CD4-positive, alpha-beta T cell (primary cell): ENCODE data around the gene LEFTY2. TPM values are rescaled to one million over a fixed set of nuclear protein-coding genes. Genes with fewer than 3 reads are reported as not detected.
A peak's percentile ranks its signal among the peaks of the same experiment; 100 is the strongest.
"Not testable (repeated sequence)": the region's sequence is repeated elsewhere in the genome, so short reads cannot be mapped to it uniquely, and the experiment has no call there.

Experiments used
- ATAC-seq: fragments of 200-7000 bp; cut with Tn5 transposase; one replicate; pipeline ENCODE4 v1.10.0; 2022; ENCODE audit warnings: mild to moderate bottlenecking; ENCODE audit not compliant: poor library complexity
- CTCF ChIA-PET: fragments of 350-600 bp; sonication (Branson Sonifier 250); formaldehyde crosslinking; loops from one replicate; lab custom pipeline; 2021; ENCODE audit warnings: antibody characterized with exemption, inconsistent platforms; lab: Charles Lee
- POLR2A ChIA-PET: fragments of 350-600 bp; sonication (Branson Sonifier 250); formaldehyde crosslinking; loops from one replicate; lab custom pipeline; 2021; ENCODE audit warnings: antibody characterized with exemption, inconsistent platforms; lab: Charles Lee
- DNase-seq, 14 experiments: peaks; one replicate each; pipeline ENCODE4 v3.0.0-alpha.2; 2013 to 2020; ENCODE audit warnings: mixed read lengths in 2 of 14
- H3K27ac ChIP-seq, 2 donors: one replicate each; pipeline versions ENCODE4 v1.5.1 to v1.7.0; 2013; ENCODE audit warnings: low read length in 2 of 2, low read depth in 1 of 2, mild to moderate bottlenecking in 1 of 2
- H3K27me3 ChIP-seq, 2 experiments: 1 replicate in 1 of 2; 2 replicates in 1 of 2; pipeline versions ENCODE4 v1.6.1 to v1.7.0; 2013; ENCODE audit warnings: low read length in 2 of 2, control low read depth in 1 of 2, mild to moderate bottlenecking in 1 of 2, moderate library complexity in 1 of 2; ENCODE audit not compliant: insufficient read depth in 2 of 2, control insufficient read depth in 1 of 2
- H3K36me3 ChIP-seq: one replicate; pipeline ENCODE4 v1.6.1; 2013; ENCODE audit warnings: low read length, control low read depth; ENCODE audit not compliant: insufficient read depth
- H3K4me1 ChIP-seq: one replicate; pipeline ENCODE4 v1.6.1; 2013; ENCODE audit warnings: low read length, control low read depth; ENCODE audit not compliant: insufficient read depth
- H3K4me3 ChIP-seq: one replicate; pipeline ENCODE4 v1.5.1; 2013; ENCODE audit warnings: mild to moderate bottlenecking, low read length, moderate library complexity
- H3K9me3 ChIP-seq, 2 experiments: 1 replicate in 1 of 2; 2 replicates in 1 of 2; pipeline versions ENCODE4 v1.6.1 to v1.7.0; 2013; ENCODE audit warnings: low read length in 2 of 2, mild to moderate bottlenecking in 2 of 2, control low read depth in 1 of 2, moderate library complexity in 1 of 2; ENCODE audit not compliant: control insufficient read depth in 1 of 2, insufficient read depth in 1 of 2
- H3K27ac Mint-ChIP-seq: one replicate; pipeline ENCODE4 v1.8.0; 2020; ENCODE audit warnings: mixed read lengths
- H3K27me3 Mint-ChIP-seq: one replicate; pipeline ENCODE4 v1.8.0; 2021; ENCODE audit warnings: mixed read lengths
- H3K36me3 Mint-ChIP-seq: one replicate; pipeline ENCODE4 v1.8.0; 2021; ENCODE audit warnings: low read depth, mixed read lengths
- H3K4me1 Mint-ChIP-seq: one replicate; pipeline ENCODE4 v1.8.0; 2021; ENCODE audit warnings: low read depth, mixed read lengths
- H3K4me3 Mint-ChIP-seq: one replicate; pipeline ENCODE4 v1.8.0; 2020; ENCODE audit warnings: mild to moderate bottlenecking, mixed read lengths
- H3K9me3 Mint-ChIP-seq: one replicate; pipeline ENCODE4 v1.8.0; 2020; ENCODE audit warnings: mixed read lengths
- intact Hi-C, 2 experiments: fragments of 100-400 bp; cut with DNase I in 1 of 2; cut with micrococcal nuclease in 1 of 2; formaldehyde crosslinking; loops; one replicate each; pipeline versions ENCODE4 v1.15.1 to v1.9.0; 2023 to 2025; cut with DNase I, micrococcal nuclease
- total RNA-seq, 174 experiments: library from RNA in 2 of 174; stranded (reverse) in 2 of 174; gene quantifications; one replicate each; pipeline ENCODE4 v1.2.3 and lab custom pipeline; 2021 to 2026
- TF ChIP-seq, protein P1 (sequence below): fragments of 200-600 bp; IDR thresholded peaks from one replicate; pipeline ENCODE4 v1.8.0; 2022; ENCODE audit warnings: antibody characterized with exemption, mild to moderate bottlenecking

The LEFTY2 gene
- total RNA-seq, 2 experiments from 2014 or later, result not detected

- TF ChIP-seq, protein P1, sequence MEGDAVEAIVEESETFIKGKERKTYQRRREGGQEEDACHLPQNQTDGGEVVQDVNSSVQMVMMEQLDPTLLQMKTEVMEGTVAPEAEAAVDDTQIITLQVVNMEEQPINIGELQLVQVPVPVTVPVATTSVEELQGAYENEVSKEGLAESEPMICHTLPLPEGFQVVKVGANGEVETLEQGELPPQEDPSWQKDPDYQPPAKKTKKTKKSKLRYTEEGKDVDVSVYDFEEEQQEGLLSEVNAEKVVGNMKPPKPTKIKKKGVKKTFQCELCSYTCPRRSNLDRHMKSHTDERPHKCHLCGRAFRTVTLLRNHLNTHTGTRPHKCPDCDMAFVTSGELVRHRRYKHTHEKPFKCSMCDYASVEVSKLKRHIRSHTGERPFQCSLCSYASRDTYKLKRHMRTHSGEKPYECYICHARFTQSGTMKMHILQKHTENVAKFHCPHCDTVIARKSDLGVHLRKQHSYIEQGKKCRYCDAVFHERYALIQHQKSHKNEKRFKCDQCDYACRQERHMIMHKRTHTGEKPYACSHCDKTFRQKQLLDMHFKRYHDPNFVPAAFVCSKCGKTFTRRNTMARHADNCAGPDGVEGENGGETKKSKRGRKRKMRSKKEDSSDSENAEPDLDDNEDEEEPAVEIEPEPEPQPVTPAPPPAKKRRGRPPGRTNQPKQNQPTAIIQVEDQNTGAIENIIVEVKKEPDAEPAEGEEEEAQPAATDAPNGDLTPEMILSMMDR, result no peak
- H3K27me3 ChIP-seq, result no peaks in the 10 kb centered on the region
- peaks cover 23% of the 10 kb centered on the region for H3K4me1 Mint-ChIP-seq
- CTCF ChIA-PET, result no interaction called here
- peaks cover 23% of the 10 kb centered on the region for H3K4me1 ChIP-seq
- H3K27ac ChIP-seq, result no peak within 1 kb of the TSS
- H3K27me3 Mint-ChIP-seq, result no peaks in the 10 kb centered on the region
- H3K4me3 ChIP-seq, result no peak within 1 kb of the TSS
- intact Hi-C loops, result loop anchor here in 1 of 2 experiments (10.0 kb wide), 1 partner anchor 176 kb away; the partner anchor contains the start of gene H3-3A
- no peak for DNase-seq
- H3K27ac Mint-ChIP-seq, result no peak within 1 kb of the TSS
- no peak for ATAC-seq
- POLR2A ChIA-PET, result interaction anchor here (1.1 to 13.8 kb wide), 5 partner anchors 9 to 101 kb away, joined by 3 to 427 read pairs (median 3); partner anchors contain the start of genes PYCR2 and TMEM63A
- no peaks in the 10 kb centered on the region for H3K9me3 ChIP-seq
- no peaks in the 10 kb centered on the region for H3K9me3 Mint-ChIP-seq
- no peaks in the 10 kb centered on the region for H3K36me3 Mint-ChIP-seq
- peak within 1 kb of the TSS; percentile 34 for H3K4me3 Mint-ChIP-seq
- H3K36me3 ChIP-seq, result no peaks in the 10 kb centered on the region
These were observed 52.0 kb downstream of the LEFTY2 start, which contains the start of gene LEFTY1 for GRCh38 chr1:225888898-225889601. LEFTY1 (minus strand) TSS chr1:225889146; CDS start chr1:225889066, 80 bp downstream.

DNA sequence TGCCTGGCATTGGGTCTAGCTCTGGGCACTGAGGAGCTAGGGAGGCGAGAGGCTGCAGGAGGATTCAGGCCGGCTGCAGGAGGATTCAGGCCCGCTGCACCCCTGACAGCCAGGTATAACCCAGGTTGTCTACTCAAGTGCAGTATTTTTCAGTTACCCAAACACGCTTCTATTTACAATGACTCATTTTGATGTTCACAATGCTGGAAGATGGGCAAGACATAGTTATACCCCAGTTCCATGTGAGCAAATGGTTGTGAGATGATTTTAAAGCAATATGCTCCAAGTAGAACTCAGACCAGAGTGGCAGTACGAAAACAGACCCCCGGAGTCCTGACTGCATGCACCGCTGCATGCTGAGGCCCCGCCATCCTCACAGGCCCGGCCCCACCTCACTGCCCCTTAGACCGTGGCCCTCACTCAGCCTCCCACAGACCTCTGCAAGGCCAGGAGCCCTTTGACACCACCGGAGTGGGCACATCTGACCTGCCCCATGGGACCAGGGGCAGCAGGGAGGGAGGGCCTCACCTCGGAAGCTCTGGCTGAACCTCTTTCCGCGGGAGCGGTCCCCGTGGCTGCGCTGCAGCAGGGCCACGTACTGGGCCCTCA is 52.6 kb downstream of the LEFTY2 start:
- no peak overlapping the region for H3K4me3 ChIP-seq
- intact Hi-C loops, result loop anchor here in 1 of 2 experiments (10.0 kb wide), 1 partner anchor 176 kb away; the partner anchor contains the start of gene H3-3A
- POLR2A ChIA-PET, result interaction anchor here (1.5 to 2.6 kb wide), 2 partner anchors 10 to 48 kb away, joined by 3 to 18 read pairs; no protein-coding TSS in a partner anchor

GRCh38 chr1:225887554-225888288 is 53.3 kb downstream of the LEFTY2 start:
- H3K36me3 Mint-ChIP-seq, H3K4me3 ChIP-seq, DNase-seq, H3K27me3 ChIP-seq, CTCF ChIA-PET, H3K9me3 Mint-ChIP-seq, H3K27ac ChIP-seq, ATAC-seq, H3K9me3 ChIP-seq, H3K27ac Mint-ChIP-seq, H3K36me3 ChIP-seq, H3K27me3 Mint-ChIP-seq: not testable (repeated sequence)
- peaks cover 34% of the 10 kb centered on the region for H3K4me1 ChIP-seq
- POLR2A ChIA-PET, result interaction anchor here (2.6 kb wide), 1 partner anchor 10 kb away, joined by 18 read pairs; no protein-coding TSS in a partner anchor
- intact Hi-C loops, result loop anchor here in 1 of 2 experiments (10.0 kb wide), 1 partner anchor 177 kb away; the partner anchor contains the start of gene H3-3A
- peak overlapping the region; percentile 34 for H3K4me3 Mint-ChIP-seq
- H3K4me1 Mint-ChIP-seq, result peaks cover 23% of the 10 kb centered on the region

More for the DNA sequence above, 52.6 kb downstream of the LEFTY2 start:
- H3K4me3 Mint-ChIP-seq, result peak overlapping the region; percentile 34
- CTCF ChIA-PET, result no interaction called here
- Histone ChIP-seq H3K4me1 (peaks cover 29% of the 10 kb centered on the region), H3K9me3 (no peaks in the 10 kb centered on the region), H3K27me3 (no peaks in the 10 kb centered on the region), H3K36me3 (no peaks in the 10 kb centered on the region), H3K27ac (no peak overlapping the region)
- peaks cover 23% of the 10 kb centered on the region for H3K4me1 Mint-ChIP-seq
- peaks cover under 1% of the 10 kb centered on the region for H3K36me3 Mint-ChIP-seq
- H3K27ac Mint-ChIP-seq, result no peak overlapping the region
- TF ChIP-seq, protein P1, result no peak
- ATAC-seq (no peak), DNase-seq (no peak)
- no peaks in the 10 kb centered on the region for H3K27me3 Mint-ChIP-seq
- H3K9me3 Mint-ChIP-seq, result no peaks in the 10 kb centered on the region
